ENCODE data around the gene PDHX.

GRCh38 chr11:34904421-34904955 is 11.9 kb upstream of the PDHX start:
- no peak for TF ChIP-seq CEBPB (IDR thresholded peaks at IDR 0.05)
- TF ChIP-seq YY1 (IDR thresholded peaks at IDR 0.05; ENCODE audit: low read depth) = no peak
- TF ChIP-seq NFIC (IDR thresholded peaks at IDR 0.05) = no peak
- TF ChIP-seq EP300 (IDR thresholded peaks at IDR 0.05; ENCODE audit: borderline replicate concordance) = no peak
- no peak for TF ChIP-seq MAX (IDR thresholded peaks at IDR 0.05)
- no peak for TF ChIP-seq USF1 (IDR thresholded peaks at IDR 0.05)
- TF ChIP-seq TEAD4 (IDR thresholded peaks at IDR 0.05) = no peak
- TF ChIP-seq TAF1 (IDR thresholded peaks at IDR 0.05; ENCODE audit: low read depth) = no peak
- no peak for TF ChIP-seq FOXM1 (IDR thresholded peaks at IDR 0.05; ENCODE audit: borderline replicate concordance, low read depth)
- no peak for TF ChIP-seq REST (IDR thresholded peaks at IDR 0.05; ENCODE audit: low read depth)
- no peak for TF ChIP-seq TCF12 (IDR thresholded peaks at IDR 0.05; ENCODE audit: low read depth)

Measured in Ishikawa (cell line).